22Rv1 (cell line): Measurements from ENCODE around the gene BTBD9.
"Not testable (repeated sequence)": the region's sequence is repeated elsewhere in the genome, so short reads cannot be mapped to it uniquely, and the experiment has no call there.

ENCODE experiments used
- H3K27ac ChIP-seq: fragments of 450-650 bp; 2 replicates; pipeline ENCODE4 v1.5.1; 2017
- CTCF ChIP-seq: fragments of 450-650 bp; IDR thresholded peaks from 2 replicates; pipeline ENCODE4 v1.5.1; 2017; ENCODE audit warnings: mild to moderate bottlenecking
- ZFX ChIP-seq: fragments of 450-650 bp; IDR thresholded peaks from 2 replicates; pipeline ENCODE4 v1.6.1; 2017; ENCODE audit warnings: antibody characterized with exemption, borderline replicate concordance

The BTBD9 gene

DNA sequence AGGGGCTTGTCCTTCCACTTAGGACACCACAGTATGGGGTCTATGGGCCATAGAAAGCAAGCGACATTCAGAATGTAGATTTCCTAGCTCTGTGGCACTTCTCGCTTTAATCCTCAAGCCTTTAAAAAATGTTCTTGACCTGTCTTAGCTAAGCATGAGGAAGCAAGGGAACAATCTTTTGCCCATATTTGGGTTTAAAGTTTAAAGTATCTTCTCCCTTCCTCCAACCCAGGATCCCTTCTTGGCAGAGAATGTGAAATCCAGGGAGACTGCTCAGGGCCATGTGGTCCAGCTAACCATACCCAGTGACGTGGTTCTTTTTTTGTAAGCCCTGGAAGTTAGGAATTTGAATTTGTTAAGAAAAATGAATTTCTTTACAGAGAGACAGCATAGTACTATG is 289.9 kb downstream of the BTBD9 start:
- no peak overlapping the region for H3K27ac ChIP-seq
- TF ChIP-seq CTCF (no peak), ZFX (no peak)

GRCh38 chr6:38349221-38349620 is 290.5 kb downstream of the BTBD9 start:
- no peak overlapping the region for H3K27ac ChIP-seq
- no peak for TF ChIP-seq ZFX
- TF ChIP-seq CTCF: no peak

GRCh38 chr6:38348371-38348770 is 291.4 kb downstream of the BTBD9 start:
- H3K27ac ChIP-seq: no peak overlapping the region
- TF ChIP-seq ZFX: no peak
- TF ChIP-seq CTCF: no peak

GRCh38 chr6:38347829-38348228 is 291.9 kb downstream of the BTBD9 start:
- H3K27ac ChIP-seq: not testable (repeated sequence)

DNA sequence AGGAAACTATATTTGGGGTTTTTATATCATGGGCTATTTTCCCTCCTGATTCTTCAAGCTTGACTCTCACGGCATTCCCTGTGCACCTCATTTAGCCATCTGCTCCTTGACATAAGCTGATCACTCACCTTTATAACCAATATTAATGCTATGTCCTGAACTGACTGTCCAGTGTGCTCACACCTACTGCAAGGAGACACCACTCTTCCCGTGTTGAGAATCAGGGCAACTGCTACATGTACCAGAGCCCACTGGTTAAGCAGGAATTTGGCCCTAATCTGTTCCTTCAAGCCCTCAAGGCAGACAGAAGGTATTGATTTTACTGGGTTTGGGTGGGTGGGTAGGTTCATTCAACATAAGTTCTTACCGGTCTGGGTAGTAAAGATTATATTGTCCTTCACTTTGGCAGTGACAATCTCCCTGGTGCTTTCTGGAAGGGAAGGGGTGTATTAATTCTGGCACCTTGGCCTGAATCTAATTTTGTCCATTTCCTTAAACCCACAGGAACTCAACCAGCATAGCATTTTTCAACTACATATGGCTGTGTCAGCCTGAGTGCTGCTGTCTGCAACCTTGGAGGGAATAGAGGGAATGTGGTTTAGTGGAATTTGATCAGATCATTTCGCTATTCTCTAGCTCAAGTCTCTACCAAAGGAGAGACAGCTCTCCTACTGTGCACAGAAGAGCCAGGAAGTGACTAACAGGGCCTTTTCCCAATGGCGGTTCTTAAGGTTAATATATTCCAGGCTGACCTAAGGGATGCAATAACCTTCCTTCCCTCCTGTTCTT is 293.2 kb downstream of the BTBD9 start:
- TF ChIP-seq CTCF: no peak
- no peak for TF ChIP-seq ZFX
- H3K27ac ChIP-seq: no peak overlapping the region

- TF ChIP-seq ZFX (no peak), CTCF (no peak)
- no peak overlapping the region for H3K27ac ChIP-seq
Measured at GRCh38 chr6:38345586-38345985, 294.1 kb downstream of the BTBD9 start.

GRCh38 chr6:38341496-38341895 is 298.2 kb downstream of the BTBD9 start:
- H3K27ac ChIP-seq: no peak overlapping the region
- TF ChIP-seq CTCF (no peak), ZFX (no peak)

- H3K27ac ChIP-seq: no peak overlapping the region
- TF ChIP-seq CTCF (no peak), ZFX (no peak)
Measured at GRCh38 chr6:38339914-38340313, 299.8 kb downstream of the BTBD9 start.
